T1000 (cell line): ENCODE measurements around the gene ARAP3.

Experiments
- DNase-seq: peaks from one replicate; lab custom pipeline; 2025; ENCODE audit warnings: mixed read lengths; lab: John Stamatoyannopoulos, UW

The ARAP3 gene

DNA sequence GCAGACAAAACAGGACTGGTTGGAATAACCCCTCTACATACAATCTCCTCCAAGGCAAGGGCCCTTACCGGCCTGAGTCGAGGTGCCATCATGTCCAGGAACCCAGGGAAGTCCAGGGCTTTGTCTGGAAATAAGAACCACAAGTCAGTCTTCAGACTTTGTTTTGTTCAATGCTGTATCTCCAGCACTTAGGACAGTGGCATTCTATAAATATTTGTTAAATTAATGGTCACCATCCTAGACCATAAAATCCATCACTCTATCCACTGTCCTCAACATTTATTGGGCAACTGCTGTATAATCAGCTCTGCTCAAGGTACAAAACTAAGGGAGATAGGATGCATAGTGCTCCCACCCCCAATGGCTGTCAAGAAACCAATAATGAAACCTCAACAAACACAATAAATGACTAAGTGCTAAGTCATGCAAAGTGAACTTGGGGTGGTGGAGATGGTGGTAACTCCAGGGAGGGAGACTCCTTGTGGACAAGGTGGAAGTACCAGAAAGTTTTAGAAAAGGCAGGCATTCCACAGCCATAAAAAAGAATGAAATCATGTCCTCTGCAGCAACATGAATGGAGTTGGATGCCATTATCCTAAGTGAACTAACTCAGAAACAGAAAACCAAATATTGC is 40.3 kb downstream of the ARAP3 start:
- peak; percentile 8 for DNase-seq

GRCh38 chr5:141640698-141641097 is 41.3 kb downstream of the ARAP3 start:
- DNase-seq, result no peak

GRCh38 chr5:141640051-141640415 is 42.0 kb downstream of the ARAP3 start:
- no peak for DNase-seq

DNA sequence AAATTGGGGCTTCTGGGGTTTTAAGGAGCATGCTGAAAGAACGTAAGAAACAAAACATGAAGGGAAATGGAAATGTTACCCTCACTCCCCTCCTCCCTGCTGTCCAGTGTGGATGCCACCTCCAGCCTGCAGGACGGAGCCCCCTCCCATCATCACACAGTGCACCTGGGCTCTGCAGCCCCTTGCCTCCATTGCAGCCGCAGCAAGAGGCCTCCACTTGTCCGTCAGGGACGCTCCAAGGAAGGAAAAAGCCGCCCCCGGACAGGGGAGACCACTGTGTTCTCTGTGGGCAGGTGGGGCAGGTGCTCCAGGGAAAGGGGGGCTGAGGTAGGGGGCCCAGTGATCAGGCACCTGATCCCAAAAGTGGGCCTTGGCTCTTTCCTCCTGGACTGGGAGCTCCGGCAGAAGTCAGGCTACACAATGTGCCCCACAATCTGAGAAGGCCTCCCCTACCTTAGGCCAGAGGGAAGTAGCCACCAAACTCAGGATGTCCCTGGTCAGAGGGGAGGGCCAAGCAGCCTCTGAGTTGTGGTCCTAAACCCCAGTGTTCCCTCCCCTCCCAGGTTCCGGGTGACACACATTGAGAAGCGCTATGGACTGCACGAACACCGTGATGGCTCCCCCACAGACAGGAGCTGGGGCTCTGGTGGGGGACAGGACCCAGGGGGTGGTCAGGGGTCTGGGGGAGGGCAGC is 42.5 kb downstream of the ARAP3 start:
- DNase-seq, result no peak

- no peak for DNase-seq
These were observed 43.3 kb downstream of the ARAP3 start for GRCh38 chr5:141638771-141639170.

DNA sequence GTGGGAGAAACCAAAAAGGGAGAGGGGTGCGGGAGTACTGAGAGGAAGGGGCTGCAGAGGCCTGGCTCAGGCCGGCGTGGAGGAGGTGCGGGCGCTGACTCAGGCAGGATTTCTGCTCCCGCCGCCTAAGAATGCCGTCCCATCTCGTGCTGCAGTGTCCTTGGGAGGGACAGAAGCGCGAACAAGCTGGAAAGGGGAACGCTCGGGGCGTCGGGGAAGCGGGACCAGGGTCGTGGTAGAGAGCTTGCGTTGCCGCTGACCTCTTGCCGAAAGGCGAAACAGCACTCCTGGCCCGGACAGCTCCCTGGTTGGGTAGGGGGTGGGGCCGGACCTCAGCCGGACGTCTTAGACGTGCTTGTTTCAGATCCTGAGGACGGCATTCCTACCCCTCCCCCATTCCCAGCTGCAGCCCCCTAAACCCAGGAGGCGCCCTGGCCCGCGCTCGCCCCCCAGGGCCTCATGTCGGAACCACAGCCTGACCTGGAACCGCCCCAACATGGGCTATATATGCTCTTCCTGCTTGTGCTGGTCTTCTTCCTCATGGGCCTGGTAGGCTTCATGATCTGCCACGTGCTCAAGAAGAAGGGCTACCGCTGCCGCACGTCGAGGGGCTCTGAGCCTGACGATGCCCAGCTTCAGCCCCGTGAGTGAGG is 44.1 kb downstream of the ARAP3 start:
- peak; percentile 30 for DNase-seq

DNA sequence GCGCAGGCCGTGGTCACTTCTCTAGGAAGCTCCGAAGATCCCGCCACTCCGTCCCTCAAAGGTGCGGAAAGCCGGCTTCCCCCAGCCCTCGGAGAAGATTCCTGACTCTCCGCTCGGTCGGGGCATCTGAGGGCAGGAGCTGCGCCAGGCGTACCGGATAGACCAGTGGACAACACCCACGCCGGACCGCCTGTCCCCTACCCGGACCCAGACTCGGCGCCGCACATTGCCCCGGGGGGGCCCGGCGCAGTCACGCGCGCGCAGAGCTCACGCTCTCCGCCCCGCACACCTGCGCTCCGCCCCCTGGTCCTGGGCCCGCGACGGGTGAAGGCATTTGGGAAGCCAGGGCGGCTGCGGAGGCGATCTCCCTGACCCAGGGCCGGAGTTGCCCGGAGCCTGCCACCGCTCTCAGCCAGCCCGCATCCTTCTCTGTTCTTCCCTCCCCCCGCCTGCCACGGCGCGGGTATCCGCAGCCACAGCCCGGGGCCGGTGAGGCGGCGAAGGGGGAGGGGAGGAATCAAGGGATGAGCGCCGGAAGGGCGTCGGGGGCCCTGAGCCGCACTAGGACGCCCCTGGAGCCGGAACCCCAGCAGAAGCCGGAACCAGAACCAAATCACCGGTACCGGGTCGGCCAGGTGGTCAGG is 44.8 kb downstream of the ARAP3 start:
- DNase-seq, result no peak

DNA sequence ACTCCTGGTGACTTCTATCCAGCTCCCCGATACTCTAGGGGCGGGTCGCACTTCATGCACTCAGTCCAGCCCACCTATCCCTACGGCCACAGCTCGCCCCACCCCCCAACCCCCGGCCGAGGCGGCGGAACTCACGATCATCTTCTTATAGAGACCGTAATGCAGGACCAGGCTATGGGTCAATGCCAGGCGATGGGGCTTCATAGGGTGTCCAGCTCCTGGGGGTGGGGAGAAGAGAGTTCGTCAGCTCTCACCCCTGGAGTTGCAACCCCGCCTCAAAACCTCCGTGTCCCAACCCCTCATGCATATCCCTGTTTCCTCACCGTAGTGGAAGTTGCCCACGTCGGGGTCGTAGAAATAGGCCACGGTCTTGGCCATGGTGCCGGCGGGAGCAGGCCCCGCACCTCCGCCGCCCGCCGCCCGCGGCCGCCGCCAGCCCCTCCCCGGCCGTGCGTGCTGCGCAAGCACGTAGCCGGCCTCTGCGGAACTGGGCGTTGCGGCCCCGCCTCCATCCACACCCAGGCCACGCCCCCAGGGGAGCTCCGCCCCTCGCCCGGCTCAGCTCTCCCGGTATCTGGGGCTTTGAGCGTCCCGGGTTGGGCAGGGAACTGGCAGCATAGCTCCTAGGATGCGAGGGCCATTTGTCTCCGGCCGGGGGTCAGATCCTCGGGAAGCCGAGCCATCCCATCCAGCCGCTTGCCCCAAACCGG is 45.5 kb downstream of the ARAP3 start, which contains the start of the genes HDAC3 and RELL2:
TSS of gene HDAC3 (minus strand) at position 437 of the 710 bp plus-strand sequence. CDS start at position 378, 59 bp downstream.
TSS of gene RELL2 (plus strand) at position 585 of the 710 bp plus-strand sequence. CDS start 1,229 bp downstream, outside the sequence.
- peak; percentile 85 for DNase-seq

DNA sequence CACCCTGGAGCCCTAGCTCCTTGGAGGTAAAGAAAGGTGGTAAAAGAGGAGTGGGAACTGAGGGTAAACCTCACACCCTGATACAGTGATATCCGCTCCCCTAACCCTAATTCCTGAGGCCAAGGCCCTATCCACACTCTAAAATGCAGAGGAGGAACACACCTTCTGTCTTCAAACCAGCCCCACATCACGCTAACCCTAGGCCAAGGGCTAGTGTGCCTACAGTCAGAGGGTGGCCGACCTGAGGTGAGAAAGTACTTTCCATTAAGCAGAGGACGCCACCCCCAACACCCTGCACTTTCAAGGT is 46.0 kb downstream of the ARAP3 start:
- no peak for DNase-seq

DNA sequence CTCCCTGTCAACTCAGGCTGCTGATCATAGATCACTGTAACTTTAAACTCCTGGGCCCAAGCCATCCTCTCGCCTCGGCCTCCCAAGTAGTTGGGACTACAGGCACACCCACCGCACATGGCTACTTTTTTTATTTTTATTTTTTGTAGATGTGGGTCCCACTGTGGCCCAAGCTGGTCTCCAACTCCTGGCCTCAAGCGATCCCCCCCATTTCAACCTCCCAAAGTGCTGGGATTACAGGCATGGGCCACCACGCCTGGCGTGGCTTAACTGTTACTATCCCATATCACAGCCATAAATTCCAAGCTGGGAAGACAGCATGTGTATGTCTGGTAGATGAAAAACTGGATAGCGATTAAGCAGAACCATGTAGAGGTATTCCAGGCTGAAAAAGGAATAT is 46.4 kb downstream of the ARAP3 start:
- no peak for DNase-seq

- no peak for DNase-seq
These were observed 47.3 kb downstream of the ARAP3 start for GRCh38 chr5:141634720-141635119.

DNA sequence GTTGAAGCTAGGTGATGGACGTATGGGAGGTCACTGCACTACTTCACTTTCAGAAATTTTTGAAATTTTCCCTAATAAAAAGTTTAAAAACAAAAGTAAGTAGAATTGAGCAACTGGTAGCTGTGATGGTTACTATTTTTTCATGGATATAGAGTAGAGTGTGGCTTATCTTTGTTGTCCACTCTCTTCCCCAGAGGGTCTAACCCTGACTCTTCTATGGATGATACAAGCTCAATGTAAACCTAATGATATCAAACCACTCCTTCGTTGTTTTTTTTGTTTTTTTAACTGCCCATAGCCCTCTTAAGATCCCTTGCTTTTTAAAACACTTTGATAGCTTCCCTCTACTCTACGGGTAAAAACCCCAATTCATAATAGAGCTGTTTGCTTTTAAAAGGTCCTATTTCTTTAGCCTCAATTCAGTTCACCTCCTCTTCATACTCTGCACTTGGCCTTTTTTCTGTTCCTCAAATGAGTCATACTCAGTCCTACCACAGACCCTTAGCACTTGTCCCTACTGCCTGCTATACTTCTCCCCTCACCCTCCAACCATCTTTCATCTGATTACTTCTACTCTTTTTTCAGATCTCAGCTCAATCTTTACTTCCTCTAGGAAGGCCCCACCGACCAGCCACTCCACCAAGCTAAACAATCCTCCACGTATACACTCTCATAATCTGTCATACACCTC is 48.0 kb downstream of the ARAP3 start:
- no peak for DNase-seq

DNA sequence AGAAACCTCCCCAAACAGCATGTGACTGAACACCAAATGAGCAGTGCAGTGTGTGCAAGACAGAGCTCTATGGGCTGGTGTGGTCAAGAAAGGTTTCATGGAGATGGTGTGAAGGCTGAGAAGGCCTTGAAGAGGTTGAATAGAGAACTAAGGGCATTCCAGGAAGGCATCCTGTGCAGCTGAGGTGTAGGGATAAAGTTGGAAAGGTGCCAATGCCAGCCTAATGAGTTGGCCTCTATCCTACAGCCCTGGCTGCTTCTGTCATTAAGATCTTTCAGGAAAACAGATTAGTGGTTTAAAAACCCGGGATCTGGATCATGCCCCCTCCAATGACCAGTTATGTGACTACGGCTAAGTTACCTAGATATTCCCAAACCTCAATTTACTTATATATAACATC is 49.4 kb downstream of the ARAP3 start:
- DNase-seq, result no peak

DNA sequence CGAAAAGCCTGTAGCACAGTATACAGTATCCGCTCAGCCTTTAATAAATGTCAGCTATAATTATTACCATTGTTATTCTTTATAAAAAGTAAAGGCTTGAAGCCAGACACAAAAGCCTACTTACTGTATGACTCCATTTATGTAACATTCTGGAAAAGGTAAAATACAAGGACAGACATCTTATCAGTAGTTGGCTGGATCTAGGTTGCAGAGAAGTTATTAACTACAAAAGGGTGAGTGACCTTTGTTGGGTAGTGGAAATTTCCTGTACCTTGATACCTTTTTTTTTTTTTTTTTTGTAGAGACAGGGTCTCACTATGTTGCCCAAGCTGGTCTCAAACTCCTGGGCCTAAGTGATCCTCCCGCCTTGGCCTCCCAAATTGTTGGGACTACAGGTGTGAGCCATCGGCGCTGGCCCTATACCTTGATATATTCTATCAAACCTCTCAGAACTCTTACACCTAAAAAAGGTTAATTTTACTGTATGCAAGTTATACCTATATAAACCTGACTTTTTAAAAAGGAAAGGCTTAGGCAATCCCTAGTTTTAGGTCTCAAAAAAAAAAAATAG is 51.4 kb downstream of the ARAP3 start:
- DNase-seq, result no peak

- no peak for DNase-seq
These were observed 53.7 kb downstream of the ARAP3 start for GRCh38 chr5:141628175-141628788.

- DNase-seq, result no peak
These were observed 58.4 kb downstream of the ARAP3 start for GRCh38 chr5:141623611-141624010.

DNA sequence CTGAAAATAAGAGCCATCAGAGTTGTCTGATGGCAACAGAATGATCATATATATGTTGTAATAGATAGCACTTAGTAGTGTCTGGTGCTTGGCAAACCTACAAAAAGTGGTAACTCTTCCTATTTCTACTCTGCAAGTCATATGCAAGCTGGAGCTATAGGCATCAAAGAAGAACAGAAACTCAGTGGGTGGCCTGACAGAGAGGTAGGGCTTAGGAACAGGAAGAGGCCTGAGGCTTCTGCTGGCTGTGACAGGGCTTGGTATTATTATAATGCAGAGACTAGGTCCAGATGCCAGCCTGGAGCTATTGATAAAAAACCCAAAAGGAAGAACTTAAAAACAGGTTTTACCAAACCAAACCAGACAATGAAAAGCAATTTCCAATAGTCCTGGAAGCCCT is 58.8 kb downstream of the ARAP3 start:
- DNase-seq, result no peak

GRCh38 chr5:141618804-141619554 is 63.1 kb downstream of the ARAP3 start, which contains the start of gene DIAPH1:
Gene DIAPH1 (minus strand): TSS chr5:141619000. CDS start chr5:141618914, 86 bp downstream.
- DNase-seq, result peak; percentile 85

DNA sequence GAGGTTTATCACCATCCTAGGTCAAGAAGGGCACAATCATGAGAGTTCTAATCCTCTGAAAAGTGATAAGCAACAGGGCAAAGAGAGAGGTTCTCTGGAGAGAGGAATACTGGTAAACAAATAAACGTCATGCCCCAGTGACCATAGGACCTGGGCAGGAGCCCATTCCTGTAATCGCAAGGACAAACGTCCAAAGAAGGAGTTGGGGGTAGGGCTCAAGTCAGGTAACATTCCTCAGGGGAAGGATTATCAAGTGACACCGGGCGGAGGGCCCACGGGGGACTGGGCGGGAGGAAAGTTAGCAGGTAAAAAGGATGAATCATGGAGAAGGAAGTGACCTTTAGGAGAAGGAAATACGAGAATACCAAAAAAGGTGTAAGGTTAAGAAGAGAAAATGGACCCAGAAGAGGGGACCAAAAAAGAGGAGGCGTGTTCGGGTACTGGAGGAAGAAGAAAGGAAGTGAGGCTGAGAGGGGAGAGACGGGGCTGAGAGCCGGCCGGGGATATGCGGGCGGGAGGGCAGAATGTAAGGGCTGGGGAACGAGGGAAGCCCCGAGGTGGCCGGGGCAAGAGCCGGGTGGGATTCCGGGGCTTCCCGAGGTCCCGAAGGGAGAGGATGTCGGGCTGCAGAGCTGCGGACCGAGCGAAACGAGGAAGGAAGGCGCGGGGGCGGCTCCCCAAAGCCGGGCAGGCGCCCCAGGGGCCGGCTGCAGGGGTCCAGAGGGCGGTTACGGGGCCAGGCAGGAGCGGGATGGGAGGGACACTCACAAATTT is 63.8 kb downstream of the ARAP3 start:
- DNase-seq, result no peak
